ENCODE measurements around the gene ADORA1. TPM values are rescaled to one million over a fixed set of nuclear protein-coding genes. Genes with fewer than 3 reads are reported as not detected.

Gene ADORA1
- polyA plus RNA-seq, 1 experiment: 2.4 TPM

GRCh38 chr1:203153051-203153988, 25.8 kb downstream of the ADORA1 start:
- Histone ChIP-seq H3K36me3 (ENCODE audit: control insufficient read depth, insufficient read depth, low read length) (no peaks in the 10 kb centered on the region), H3K4me3 (ENCODE audit: low read depth, low read length) (no peak overlapping the region), H3K27me3 (ENCODE audit: control insufficient read depth, insufficient read depth, low read length) (no peaks in the 10 kb centered on the region; the same call in 1 of the 2 replicates)
- ChIA-PET CTCF (interaction anchor here (0.6 to 4.9 kb wide), 8 partner anchors 11 to 116 kb away, joined by 3 to 36 read pairs (median 3); no protein-coding TSS in a partner anchor), POLR2A (interaction anchor here (0.5 kb wide), 1 partner anchor 104 kb away, joined by 3 read pairs; no protein-coding TSS in a partner anchor)
- DNase-seq (ENCODE audit: low read depth): no peak
- TF ChIP-seq CTCF (IDR thresholded peaks at IDR 0.05; ENCODE audit: insufficient read depth, low read depth, low read length): no peak

- no peaks in the 10 kb centered on the region for H3K36me3 ChIP-seq (ENCODE audit: control insufficient read depth, insufficient read depth, low read length)
- H3K27me3 ChIP-seq (ENCODE audit: control insufficient read depth, insufficient read depth, low read length): no peaks in the 10 kb centered on the region; the same call in 1 of the 2 replicates
- DNase-seq (ENCODE audit: low read depth): no peak
- CTCF ChIA-PET: interaction anchor here (0.6 to 4.9 kb wide), 8 partner anchors 18 to 326 kb away, joined by 3 to 36 read pairs (median 3); no protein-coding TSS in a partner anchor
- POLR2A ChIA-PET: interaction anchor here (0.6 kb wide), 1 partner anchor 43 kb away, joined by 4 read pairs; no protein-coding TSS in a partner anchor
- no peak overlapping the region for H3K4me3 ChIP-seq (ENCODE audit: low read depth, low read length)
- no peak for TF ChIP-seq CTCF (IDR thresholded peaks at IDR 0.05; ENCODE audit: insufficient read depth, low read depth, low read length)
Observed at GRCh38 chr1:203153989-203154821, 26.7 kb downstream of the ADORA1 start.

DNA sequence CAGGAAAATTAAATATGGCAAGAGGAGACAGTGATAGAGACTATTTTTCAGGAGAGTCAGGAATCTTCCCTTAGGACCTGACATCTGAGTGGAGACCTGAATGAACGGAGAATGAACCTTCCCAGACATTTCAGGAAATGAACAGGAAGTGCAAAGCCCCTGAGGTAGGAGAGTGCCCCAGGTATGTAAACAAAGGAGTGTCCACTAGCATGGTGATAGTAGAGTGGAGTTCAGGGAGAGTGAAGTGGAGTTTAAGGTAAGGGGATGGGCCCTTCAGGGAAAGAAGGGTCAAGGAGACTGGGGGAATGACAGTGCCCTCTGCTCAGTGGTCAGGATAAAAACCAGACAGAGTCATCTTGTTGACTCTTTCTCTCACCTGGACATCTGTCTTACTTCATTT, 28.8 kb downstream of the ADORA1 start:
- H3K27me3 ChIP-seq (ENCODE audit: control insufficient read depth, insufficient read depth, low read length): no peaks in the 10 kb centered on the region; the same call in 1 of the 2 replicates
- ChIA-PET POLR2A (no interaction called here), CTCF (interaction anchor here (1.6 kb wide), 1 partner anchor 16 kb away, joined by 5 read pairs; no protein-coding TSS in a partner anchor)
- H3K4me3 ChIP-seq (ENCODE audit: low read depth, low read length): no peak overlapping the region
- H3K36me3 ChIP-seq (ENCODE audit: control insufficient read depth, insufficient read depth, low read length): no peaks in the 10 kb centered on the region
- no peak for DNase-seq (ENCODE audit: low read depth)
- no peak for TF ChIP-seq CTCF (IDR thresholded peaks at IDR 0.05; ENCODE audit: insufficient read depth, low read depth, low read length)

DNA sequence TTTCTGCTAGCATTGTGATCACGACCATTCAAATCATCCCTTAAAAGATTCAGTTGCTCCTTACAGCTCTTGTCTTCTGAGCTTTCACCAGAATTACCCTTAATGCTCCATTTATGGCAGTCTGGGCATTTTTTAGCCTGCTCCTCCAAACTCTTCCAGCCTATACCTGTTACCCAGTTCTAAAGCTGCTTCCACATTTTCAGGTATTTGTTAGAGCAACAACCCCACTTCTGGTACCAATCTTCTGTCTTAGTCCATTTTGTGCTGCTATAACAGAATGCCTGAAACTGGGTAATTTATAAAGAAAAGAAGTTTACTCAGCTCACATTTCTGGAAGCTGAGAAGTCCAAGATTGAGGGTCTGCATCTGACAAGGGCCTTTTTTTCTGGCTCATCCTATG, 30.9 kb downstream of the ADORA1 start:
- TF ChIP-seq CTCF (IDR thresholded peaks at IDR 0.05; ENCODE audit: insufficient read depth, low read depth, low read length): no peak
- DNase-seq (ENCODE audit: low read depth): no peak
- Histone ChIP-seq H3K4me3 (ENCODE audit: low read depth, low read length) (no peak overlapping the region), H3K36me3 (ENCODE audit: control insufficient read depth, insufficient read depth, low read length) (no peaks in the 10 kb centered on the region), H3K27me3 (ENCODE audit: control insufficient read depth, insufficient read depth, low read length) (no peaks in the 10 kb centered on the region; the same call in 1 of the 2 replicates)
- ChIA-PET CTCF (interaction anchor here (1.1 to 2.1 kb wide), 3 partner anchors 14 to 57 kb away, joined by 3 to 20 read pairs (median 3); no protein-coding TSS in a partner anchor), POLR2A (no interaction called here)
